Prostate gland (tissue), 2 donors: Measurements from ENCODE around the gene CCDC80.

Experiments
- POLR2A ChIP-seq: fragments of 450-650 bp; IDR thresholded peaks from one replicate; pipeline ENCODE4 v1.6.1; 2016; ENCODE audit warnings: antibody characterized with exemption, mild to moderate bottlenecking
- POLR2AphosphoS5 ChIP-seq: sonication (generic); formaldehyde crosslinking; IDR thresholded peaks from one replicate; pipeline ENCODE4 v1.6.1; 2017; ENCODE audit warnings: antibody characterized with exemption
- TF ChIP-seq, protein P1 (sequence below), 4 experiments: fragments of 200-600 bp in 2 of 4; fragments of 450-650 bp in 2 of 4; sonication (generic) in 2 of 4; IDR thresholded peaks; 1 replicate in 3 of 4; 2 replicates in 1 of 4; pipeline ENCODE4 v1.5.1; 2016 to 2019; ENCODE audit warnings: antibody characterized with exemption in 4 of 4, mild to moderate bottlenecking in 2 of 4, moderate library complexity in 2 of 4

DNA sequence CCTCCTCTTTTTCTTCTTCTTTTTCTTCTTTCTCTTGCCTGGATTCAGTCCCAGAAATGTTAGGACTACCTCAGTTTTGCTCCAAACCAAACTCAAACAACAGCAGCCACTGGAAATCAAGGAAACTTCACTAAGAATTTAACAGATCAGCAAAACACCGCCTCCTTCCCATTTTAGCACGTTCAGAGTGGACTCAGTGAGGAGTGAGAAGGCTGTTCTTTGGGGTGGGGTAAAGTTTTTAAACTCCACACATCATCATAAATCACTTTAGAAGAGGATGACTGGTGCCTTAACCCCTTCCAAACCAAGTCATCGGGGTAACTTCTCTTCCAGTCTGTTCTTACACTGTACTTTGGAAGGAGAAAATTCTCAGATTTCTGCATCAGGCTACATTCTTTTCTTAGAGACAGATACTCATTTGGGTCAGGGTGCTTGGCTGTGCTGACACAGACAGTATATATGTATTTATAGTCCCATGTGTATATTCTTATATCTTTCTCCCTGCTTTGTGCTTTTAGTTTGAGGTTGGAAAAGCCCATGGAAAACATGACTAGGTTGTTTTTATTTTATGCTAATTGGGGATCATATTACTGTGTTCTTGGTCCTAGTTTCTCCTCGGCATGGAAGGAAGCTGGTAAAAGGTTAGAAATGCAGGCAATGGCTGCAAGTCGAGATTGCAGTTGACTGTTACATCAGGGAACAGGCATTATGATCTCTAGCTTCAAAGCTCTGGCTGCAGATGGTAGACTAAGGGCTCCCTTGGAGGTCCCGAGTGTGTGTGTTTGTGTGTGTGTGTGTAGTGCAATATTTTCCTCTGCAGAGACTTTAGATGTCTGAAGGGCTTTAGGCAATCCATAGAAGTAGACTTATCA, at the start of gene CCDC80:
- TF ChIP-seq, protein P1, sequence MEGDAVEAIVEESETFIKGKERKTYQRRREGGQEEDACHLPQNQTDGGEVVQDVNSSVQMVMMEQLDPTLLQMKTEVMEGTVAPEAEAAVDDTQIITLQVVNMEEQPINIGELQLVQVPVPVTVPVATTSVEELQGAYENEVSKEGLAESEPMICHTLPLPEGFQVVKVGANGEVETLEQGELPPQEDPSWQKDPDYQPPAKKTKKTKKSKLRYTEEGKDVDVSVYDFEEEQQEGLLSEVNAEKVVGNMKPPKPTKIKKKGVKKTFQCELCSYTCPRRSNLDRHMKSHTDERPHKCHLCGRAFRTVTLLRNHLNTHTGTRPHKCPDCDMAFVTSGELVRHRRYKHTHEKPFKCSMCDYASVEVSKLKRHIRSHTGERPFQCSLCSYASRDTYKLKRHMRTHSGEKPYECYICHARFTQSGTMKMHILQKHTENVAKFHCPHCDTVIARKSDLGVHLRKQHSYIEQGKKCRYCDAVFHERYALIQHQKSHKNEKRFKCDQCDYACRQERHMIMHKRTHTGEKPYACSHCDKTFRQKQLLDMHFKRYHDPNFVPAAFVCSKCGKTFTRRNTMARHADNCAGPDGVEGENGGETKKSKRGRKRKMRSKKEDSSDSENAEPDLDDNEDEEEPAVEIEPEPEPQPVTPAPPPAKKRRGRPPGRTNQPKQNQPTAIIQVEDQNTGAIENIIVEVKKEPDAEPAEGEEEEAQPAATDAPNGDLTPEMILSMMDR (IDR thresholded peaks at IDR 0.05) = no peak
- TF ChIP-seq POLR2A = peak; percentile 13
- peak; percentile 21 for TF ChIP-seq POLR2AphosphoS5
